Activated naive CD4-positive, alpha-beta T cell treated with anti-CD3 and anti-CD28 coated beads for 36 hours (primary cell): ENCODE data around the gene CAMK2D. TPM values are rescaled to one million over a fixed set of nuclear protein-coding genes. Genes with fewer than 3 reads are reported as not detected.

ENCODE experiments used
- CTCF ChIA-PET: fragments of 350-600 bp; sonication (Branson Sonifier 250); formaldehyde crosslinking; loops from one replicate; lab custom pipeline; 2021; ENCODE audit warnings: antibody characterized with exemption; lab: Charles Lee
- DNase-seq: peaks from one replicate; pipeline ENCODE4 v3.0.0-alpha.2; 2020
- H3K27ac Mint-ChIP-seq: one replicate; pipeline ENCODE4 v1.8.0; 2021; ENCODE audit warnings: mild to moderate bottlenecking, mixed read lengths
- H3K27me3 Mint-ChIP-seq: one replicate; pipeline ENCODE4 v1.8.0; 2021; ENCODE audit warnings: low read depth, mixed read lengths
- H3K36me3 Mint-ChIP-seq: one replicate; pipeline ENCODE4 v1.8.0; 2021; ENCODE audit warnings: low read depth, mixed read lengths
- H3K4me1 Mint-ChIP-seq: one replicate; pipeline ENCODE4 v1.8.0; 2021; ENCODE audit warnings: low read depth, mixed read lengths
- H3K4me3 Mint-ChIP-seq: one replicate; pipeline ENCODE4 v1.8.0; 2021; ENCODE audit warnings: mild to moderate bottlenecking, moderate library complexity, mixed read lengths
- H3K9me3 Mint-ChIP-seq: one replicate; pipeline ENCODE4 v1.8.0; 2021; ENCODE audit warnings: mixed read lengths
- intact Hi-C: fragments of 100-400 bp; cut with micrococcal nuclease; formaldehyde crosslinking; loops from one replicate; pipeline ENCODE4 v1.15.1; 2023
- total RNA-seq, 2 experiments: library from RNA; stranded (reverse); gene quantifications; one replicate each; pipeline ENCODE4 v1.2.3, GENCODE V29; 2021

CAMK2D gene
- total RNA-seq, 2 experiments from 2014 or later: 75.7 to 78.3 TPM

DNA sequence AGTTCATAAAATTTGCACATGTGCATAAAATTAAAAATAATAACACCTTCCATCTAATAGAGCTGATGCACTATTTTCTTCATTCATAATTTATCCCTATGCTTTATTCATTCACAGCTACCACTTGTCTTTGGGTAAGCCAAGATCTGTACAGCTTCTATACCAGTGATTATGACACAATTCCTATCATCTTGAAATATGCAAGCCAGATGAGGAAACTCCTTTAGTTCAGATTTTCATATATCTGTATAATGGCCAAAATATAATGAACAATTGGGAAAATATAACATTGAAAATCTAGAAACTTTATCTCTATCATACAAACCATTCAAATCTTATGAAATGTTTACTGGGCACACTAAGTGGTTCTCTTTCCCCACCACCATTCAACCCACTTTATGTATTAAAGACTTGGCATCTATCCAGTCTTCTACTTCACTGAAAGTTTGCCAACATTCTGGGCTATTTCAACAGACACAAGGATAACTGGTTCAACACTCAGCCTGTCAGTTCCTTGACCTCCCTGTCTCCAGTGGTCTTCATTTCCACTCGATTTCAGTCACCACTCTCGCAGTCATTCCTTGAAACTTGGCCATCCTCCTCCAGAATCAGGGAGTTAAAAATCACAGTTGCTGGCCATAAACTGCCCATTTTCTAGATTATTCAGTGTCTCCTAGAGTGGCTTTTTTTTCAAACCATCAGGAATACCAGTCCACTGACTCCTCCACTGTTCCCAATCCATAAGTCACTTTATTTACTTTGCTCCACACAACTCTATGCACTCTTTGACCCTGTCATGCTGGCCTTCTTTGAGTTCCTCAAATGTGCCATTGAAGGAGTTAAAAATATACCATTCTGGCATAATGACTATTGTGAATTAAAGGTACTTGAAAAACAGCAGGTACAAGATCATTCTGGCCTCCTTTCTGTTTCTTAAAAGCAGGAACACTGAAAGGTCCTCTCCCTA, 85.5 kb downstream of the CAMK2D start:
- peaks cover 32% of the 10 kb centered on the region for H3K36me3 Mint-ChIP-seq
- CTCF ChIA-PET: interaction anchor here (0.6 kb wide), 1 partner anchor 30 kb away, joined by 3 read pairs; no protein-coding TSS in a partner anchor
- H3K4me3 Mint-ChIP-seq: no peak overlapping the region
- DNase-seq: no peak
- intact Hi-C loops: no loop called here
- H3K9me3 Mint-ChIP-seq: peaks cover 5% of the 10 kb centered on the region
- no peaks in the 10 kb centered on the region for H3K27me3 Mint-ChIP-seq
- H3K27ac Mint-ChIP-seq: no peak overlapping the region
- peaks cover 64% of the 10 kb centered on the region for H3K4me1 Mint-ChIP-seq

GRCh38 chr4:113674733-113675132, 86.8 kb downstream of the CAMK2D start:
- H3K27ac Mint-ChIP-seq: peak overlapping the region; percentile 15
- intact Hi-C loops: no loop called here
- CTCF ChIA-PET: interaction anchor here (0.5 to 1.8 kb wide), 5 partner anchors 10 to 127 kb away, joined by 3 to 5 read pairs (median 5); no protein-coding TSS in a partner anchor
- peaks cover 55% of the 10 kb centered on the region for H3K4me1 Mint-ChIP-seq
- H3K4me3 Mint-ChIP-seq: no peak overlapping the region
- no peaks in the 10 kb centered on the region for H3K27me3 Mint-ChIP-seq
- H3K9me3 Mint-ChIP-seq: no peaks in the 10 kb centered on the region
- H3K36me3 Mint-ChIP-seq: peaks cover 25% of the 10 kb centered on the region
- no peak for DNase-seq

DNA sequence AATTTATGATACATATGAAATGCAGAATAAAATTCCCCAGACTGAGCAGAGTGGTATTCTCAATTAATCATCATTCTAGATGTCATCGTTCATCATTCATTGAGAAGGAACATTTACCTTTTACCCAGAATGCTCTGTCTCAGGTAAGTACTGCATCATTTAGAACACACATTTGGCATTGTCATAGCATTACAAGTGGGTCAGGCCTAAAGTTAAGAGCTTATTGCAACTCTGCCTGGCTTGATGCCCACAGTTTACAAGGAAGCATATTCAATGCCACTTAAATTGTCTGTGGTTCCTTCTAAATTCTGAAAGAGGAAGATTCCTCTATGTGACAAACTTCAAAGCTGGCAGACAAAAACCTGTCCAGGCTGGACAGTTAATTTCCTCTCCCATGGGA, 87.3 kb downstream of the CAMK2D start:
- Mint-ChIP-seq H3K36me3 (peaks cover 24% of the 10 kb centered on the region), H3K27me3 (no peaks in the 10 kb centered on the region), H3K4me1 (peaks cover 51% of the 10 kb centered on the region), H3K4me3 (no peak overlapping the region), H3K9me3 (no peaks in the 10 kb centered on the region), H3K27ac (peak overlapping the region; percentile 15)
- peak; percentile 14 for DNase-seq
- CTCF ChIA-PET: interaction anchor here (0.5 to 1.8 kb wide), 6 partner anchors 10 to 126 kb away, joined by 3 to 5 read pairs (median 4); no protein-coding TSS in a partner anchor
- intact Hi-C loops: no loop called here

DNA sequence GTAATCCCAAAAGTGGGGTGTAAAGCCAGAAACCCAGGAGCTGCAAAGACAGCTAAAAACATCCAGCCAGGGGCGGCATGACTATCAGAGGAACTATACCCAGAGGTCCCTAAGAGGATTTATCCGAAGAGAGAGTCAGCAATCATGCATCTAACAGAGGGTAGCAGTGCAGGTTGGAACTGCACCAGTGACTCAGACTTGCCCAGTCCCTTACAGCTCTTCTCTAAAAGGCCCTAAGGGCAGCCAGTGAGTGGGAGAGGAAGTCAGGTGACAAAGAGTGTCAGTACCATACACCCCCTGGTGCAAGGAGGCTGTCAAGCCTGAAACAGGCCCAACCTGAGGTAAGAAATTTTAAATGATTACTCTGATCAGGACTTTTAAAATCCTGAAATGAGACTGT, 88.1 kb downstream of the CAMK2D start:
- Mint-ChIP-seq H3K9me3 (no peaks in the 10 kb centered on the region), H3K36me3 (peaks cover 20% of the 10 kb centered on the region), H3K4me1 (peaks cover 46% of the 10 kb centered on the region), H3K27ac (peak overlapping the region; percentile 71), H3K4me3 (no peak overlapping the region), H3K27me3 (no peaks in the 10 kb centered on the region)
- intact Hi-C loops: loop anchor here (1.0 to 2.0 kb wide), 3 partner anchors 9 to 126 kb away; no protein-coding TSS in a partner anchor
- CTCF ChIA-PET: interaction anchor here (0.7 to 1.8 kb wide), 4 partner anchors 9 to 126 kb away, joined by 3 to 5 read pairs (median 4); no protein-coding TSS in a partner anchor
- DNase-seq: peak; percentile 71

DNA sequence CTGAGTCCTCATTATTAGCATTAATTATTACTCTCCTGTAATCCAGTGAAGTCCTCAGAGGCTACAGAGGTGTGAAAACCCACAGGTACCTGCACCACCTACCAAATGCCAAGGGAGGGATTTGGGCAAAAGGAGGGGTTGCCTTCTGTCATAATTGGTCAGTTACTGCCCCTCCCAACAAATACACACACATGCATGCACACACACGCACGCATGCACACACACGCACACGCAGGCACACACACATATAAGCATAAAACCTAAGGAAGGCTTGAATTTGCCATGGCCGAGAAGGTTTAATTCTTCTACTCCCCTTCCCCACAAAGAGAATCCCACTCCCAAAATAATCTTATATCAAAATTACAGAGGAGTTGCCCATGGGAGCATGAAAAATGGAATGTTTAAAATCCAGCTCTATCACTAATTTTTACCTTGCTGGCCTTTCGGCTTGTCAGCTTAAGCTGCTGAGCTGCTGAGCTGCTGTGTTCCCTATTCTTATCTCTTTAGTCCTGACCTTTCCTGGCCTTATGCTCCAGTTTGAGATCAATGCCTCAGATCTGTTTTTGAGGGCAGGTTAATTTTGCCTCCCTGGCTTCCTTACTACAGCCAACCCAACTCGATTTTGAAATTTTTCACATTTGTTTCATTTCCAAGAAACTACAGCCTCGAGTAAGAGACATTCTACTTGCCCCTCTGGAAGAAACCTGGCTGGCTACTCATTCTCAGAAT, 95.0 kb downstream of the CAMK2D start:
- CTCF ChIA-PET: interaction anchor here (1.4 kb wide), 1 partner anchor 14 kb away, joined by 3 read pairs; no protein-coding TSS in a partner anchor
- intact Hi-C loops: no loop called here
- no peaks in the 10 kb centered on the region for H3K9me3 Mint-ChIP-seq
- H3K27me3 Mint-ChIP-seq: no peaks in the 10 kb centered on the region
- H3K36me3 Mint-ChIP-seq: peaks cover 4% of the 10 kb centered on the region
- no peak overlapping the region for H3K4me3 Mint-ChIP-seq
- peaks cover 6% of the 10 kb centered on the region for H3K4me1 Mint-ChIP-seq
- DNase-seq: no peak
- no peak overlapping the region for H3K27ac Mint-ChIP-seq

GRCh38 chr4:113665036-113665435, 96.5 kb downstream of the CAMK2D start:
- CTCF ChIA-PET: interaction anchor here (0.7 to 1.5 kb wide), 2 partner anchors 9 to 63 kb away, joined by 3 to 4 read pairs; no protein-coding TSS in a partner anchor
- intact Hi-C loops: no loop called here

DNA sequence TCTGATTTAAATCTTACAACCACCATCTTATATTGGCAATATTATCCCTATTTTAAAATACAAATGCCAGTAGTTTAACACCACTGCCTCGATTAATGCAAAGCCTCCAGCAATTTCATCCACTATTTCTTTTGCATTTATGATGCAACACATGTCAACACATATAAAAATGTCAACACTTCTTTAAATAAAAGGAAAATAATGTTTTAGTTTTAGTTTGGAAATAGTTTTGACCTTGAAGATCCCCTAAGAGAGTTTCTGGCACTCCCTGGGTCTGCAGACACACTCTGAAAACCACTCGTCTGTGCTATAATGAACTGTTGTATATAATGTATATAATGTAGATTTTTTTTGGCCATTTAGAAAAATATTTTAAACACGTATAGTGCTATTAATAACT, 99.0 kb downstream of the CAMK2D start:
- intact Hi-C loops: no loop called here
- CTCF ChIA-PET: no interaction called here
- Mint-ChIP-seq H3K27me3 (no peaks in the 10 kb centered on the region), H3K9me3 (no peaks in the 10 kb centered on the region), H3K4me1 (peaks cover 23% of the 10 kb centered on the region), H3K36me3 (peaks cover 24% of the 10 kb centered on the region), H3K4me3 (no peak overlapping the region), H3K27ac (no peak overlapping the region)
- DNase-seq: no peak

More at GRCh38 chr4:113665036-113665435, 96.5 kb downstream of the CAMK2D start:
- Mint-ChIP-seq H3K4me1 (peaks cover 6% of the 10 kb centered on the region), H3K27ac (no peak overlapping the region), H3K36me3 (peaks cover 6% of the 10 kb centered on the region), H3K9me3 (no peaks in the 10 kb centered on the region), H3K27me3 (no peaks in the 10 kb centered on the region), H3K4me3 (no peak overlapping the region)
- DNase-seq: no peak

DNA sequence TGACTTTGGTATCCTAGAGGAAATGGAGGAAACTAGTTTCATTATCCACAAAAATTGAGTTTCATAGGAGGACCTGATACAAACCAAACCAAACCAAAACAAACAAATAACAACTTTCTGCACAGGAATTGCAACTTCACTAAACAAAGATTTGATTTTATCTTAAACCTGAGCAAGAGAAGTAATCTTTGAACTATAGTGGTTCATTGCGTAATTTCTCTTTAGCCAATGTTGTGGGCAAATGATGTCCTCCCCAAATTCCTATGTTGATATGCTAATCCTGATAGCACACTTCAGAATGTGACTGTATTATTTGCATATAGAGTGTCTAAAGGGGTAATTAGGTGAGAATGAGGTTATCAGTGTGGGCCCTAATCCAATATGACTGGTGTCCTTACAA, 102.4 kb downstream of the CAMK2D start:
- intact Hi-C loops: no loop called here
- H3K27me3 Mint-ChIP-seq: no peaks in the 10 kb centered on the region
- H3K4me1 Mint-ChIP-seq: peaks cover 34% of the 10 kb centered on the region
- DNase-seq: no peak
- H3K36me3 Mint-ChIP-seq: peaks cover 36% of the 10 kb centered on the region
- no peak overlapping the region for H3K4me3 Mint-ChIP-seq
- H3K9me3 Mint-ChIP-seq: no peaks in the 10 kb centered on the region
- CTCF ChIA-PET: interaction anchor here (1.1 to 2.0 kb wide), 2 partner anchors 19 to 111 kb away, joined by 3 to 5 read pairs; no protein-coding TSS in a partner anchor
- H3K27ac Mint-ChIP-seq: no peak overlapping the region

DNA sequence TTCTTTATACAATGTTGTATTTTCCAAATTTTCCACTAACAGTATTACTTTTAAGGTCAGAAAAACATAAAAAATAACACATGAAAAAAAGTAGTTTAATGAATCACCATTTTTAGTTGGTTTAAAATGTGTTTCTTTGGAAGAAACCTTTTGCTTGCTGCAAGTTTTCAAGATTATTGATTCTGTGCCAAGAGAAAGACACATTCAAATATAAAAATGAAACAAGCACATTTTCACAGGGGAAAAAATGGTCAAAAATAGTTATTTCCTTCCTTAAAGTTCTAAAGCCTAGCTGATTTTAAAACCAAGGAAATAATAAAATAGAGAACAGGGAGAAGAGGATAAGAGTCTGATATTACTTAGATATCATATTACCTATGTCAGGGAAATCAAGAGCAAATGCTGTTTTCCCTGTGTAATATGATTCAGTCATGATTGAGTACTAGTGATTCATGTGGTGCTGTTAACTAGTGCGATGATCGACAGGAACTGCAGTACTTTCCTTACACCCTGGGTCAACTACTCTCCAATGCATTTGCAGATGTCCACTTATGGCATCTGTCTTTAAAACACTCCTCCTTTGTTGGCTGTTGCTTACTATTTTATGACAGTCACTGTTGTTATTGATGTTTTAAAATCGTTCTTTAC, 103.8 kb downstream of the CAMK2D start:
- H3K4me3 Mint-ChIP-seq: no peak overlapping the region
- no peak for DNase-seq
- CTCF ChIA-PET: interaction anchor here (1.1 kb wide), 1 partner anchor 109 kb away, joined by 3 read pairs; no protein-coding TSS in a partner anchor
- no peaks in the 10 kb centered on the region for H3K27me3 Mint-ChIP-seq
- H3K9me3 Mint-ChIP-seq: no peaks in the 10 kb centered on the region
- intact Hi-C loops: no loop called here
- no peak overlapping the region for H3K27ac Mint-ChIP-seq
- peaks cover 34% of the 10 kb centered on the region for H3K36me3 Mint-ChIP-seq
- H3K4me1 Mint-ChIP-seq: peaks cover 38% of the 10 kb centered on the region

DNA sequence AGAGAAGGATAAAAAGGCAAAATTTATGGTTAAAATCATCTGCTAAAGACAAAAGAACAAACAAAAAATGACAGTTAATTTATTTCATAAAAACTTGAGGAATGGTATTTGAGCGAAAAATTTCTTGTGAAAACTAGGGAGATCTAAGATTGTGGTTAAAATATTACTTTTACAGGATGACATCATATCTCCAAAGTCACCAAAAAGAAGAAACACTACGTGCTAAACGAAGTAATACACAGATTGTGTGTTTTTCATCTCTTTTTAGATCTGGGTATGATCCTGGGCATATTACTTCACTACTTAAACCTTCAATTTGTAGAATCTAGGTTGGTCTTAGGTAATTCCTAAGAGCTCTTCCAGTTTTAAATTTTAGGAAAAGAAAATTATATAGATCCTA, 107.7 kb downstream of the CAMK2D start:
- DNase-seq: no peak
- Mint-ChIP-seq H3K4me3 (no peak overlapping the region), H3K27ac (no peak overlapping the region), H3K9me3 (no peaks in the 10 kb centered on the region), H3K36me3 (peaks cover 27% of the 10 kb centered on the region), H3K4me1 (peaks cover 40% of the 10 kb centered on the region), H3K27me3 (no peaks in the 10 kb centered on the region)
- intact Hi-C loops: no loop called here
- CTCF ChIA-PET: no interaction called here

DNA sequence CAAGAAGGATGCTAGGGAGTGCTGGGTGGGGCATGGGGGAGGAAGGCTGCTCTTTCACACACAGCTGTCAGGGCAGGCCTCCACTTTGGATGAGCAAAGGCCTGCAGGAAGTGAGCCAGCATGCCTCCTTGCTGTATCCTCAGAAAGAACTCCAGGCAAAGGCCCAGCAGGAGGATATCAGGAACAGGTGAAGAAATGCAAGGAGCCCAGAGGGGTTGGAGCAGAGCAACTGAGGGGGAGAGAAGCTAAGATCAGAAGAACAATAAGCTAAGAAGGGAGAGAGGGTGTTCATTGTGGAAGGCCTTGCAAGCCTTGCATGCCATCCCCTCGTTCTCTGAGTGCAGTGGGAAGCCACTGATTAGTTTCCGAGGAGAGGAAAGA, 115.1 kb downstream of the CAMK2D start:
- intact Hi-C loops: no loop called here
- Mint-ChIP-seq H3K27me3 (no peaks in the 10 kb centered on the region), H3K36me3 (peaks cover 22% of the 10 kb centered on the region), H3K9me3 (no peaks in the 10 kb centered on the region), H3K27ac (no peak overlapping the region), H3K4me1 (peaks cover 38% of the 10 kb centered on the region), H3K4me3 (no peak overlapping the region)
- no peak for DNase-seq
- CTCF ChIA-PET: interaction anchor here (0.6 kb wide), 1 partner anchor 49 kb away, joined by 3 read pairs; no protein-coding TSS in a partner anchor
